GM12892 (cell line): ENCODE results near the gene CFAP61.

ENCODE experiments used
- POLR2AphosphoS5 ChIP-seq: IDR thresholded peaks from 2 replicates; pipeline ENCODE4 v1.6.1; 2011; ENCODE audit warnings: low read depth, low read length, control low read depth
- TAF1 ChIP-seq: IDR thresholded peaks from 2 replicates; pipeline ENCODE4 v1.6.1; 2011; ENCODE audit warnings: low read depth, mild to moderate bottlenecking, control low read depth, low read length, borderline replicate concordance

GRCh38 chr20:20293141-20293540 lies 240.8 kb downstream of the CFAP61 start:
- TF ChIP-seq TAF1 (no peak), POLR2AphosphoS5 (no peak)
